HEK293 (cell line): Measurements from ENCODE around the gene SLC49A3.

Experiments used
- AEBP2 ChIP-seq: fragments of 450-650 bp; formaldehyde crosslinking; IDR thresholded peaks from 2 replicates; pipeline ENCODE4 v1.5.1; 2016; ENCODE audit warnings: missing biosample characterization, missing genetic modification characterization, borderline replicate concordance
- GLI4 ChIP-seq: fragments of 450-650 bp; formaldehyde crosslinking; IDR thresholded peaks from 2 replicates; pipeline ENCODE4 v1.5.1; 2016; ENCODE audit warnings: missing biosample characterization, missing genetic modification characterization
- GLIS2 ChIP-seq: fragments of 450-650 bp; formaldehyde crosslinking; IDR thresholded peaks from 2 replicates; pipeline ENCODE4 v1.5.1; 2016; ENCODE audit warnings: missing biosample characterization, missing genetic modification characterization
- HOXD13 ChIP-seq: sonication (generic); formaldehyde crosslinking; IDR thresholded peaks from 2 replicates; pipeline ENCODE4 v1.8.0; 2022; ENCODE audit warnings: missing genetic modification reagents, borderline replicate concordance
- KLF1 ChIP-seq: fragments of 450-650 bp; formaldehyde crosslinking; IDR thresholded peaks from 2 replicates; pipeline ENCODE4 v1.5.1; 2016; ENCODE audit warnings: missing biosample characterization, missing genetic modification characterization
- KLF8 ChIP-seq: fragments of 450-650 bp; formaldehyde crosslinking; IDR thresholded peaks from 2 replicates; pipeline ENCODE4 v1.5.1; 2016; ENCODE audit warnings: missing biosample characterization, missing genetic modification characterization
- MYNN ChIP-seq: fragments of 450-650 bp; formaldehyde crosslinking; IDR thresholded peaks from 2 replicates; pipeline ENCODE4 v1.5.1; 2016; ENCODE audit warnings: missing biosample characterization, missing genetic modification characterization, borderline replicate concordance
- SALL2 ChIP-seq: fragments of 450-650 bp; formaldehyde crosslinking; IDR thresholded peaks from 2 replicates; pipeline ENCODE4 v1.5.0; 2017; ENCODE audit warnings: missing biosample characterization, mild to moderate bottlenecking, missing genetic modification characterization, borderline replicate concordance
- SP2 ChIP-seq: fragments of 450-650 bp; formaldehyde crosslinking; IDR thresholded peaks from 2 replicates; pipeline ENCODE4 v1.5.1; 2016; ENCODE audit warnings: missing biosample characterization, missing genetic modification characterization
- SP3 ChIP-seq: fragments of 450-650 bp; formaldehyde crosslinking; IDR thresholded peaks from 2 replicates; pipeline ENCODE4 v1.5.1; 2016; ENCODE audit warnings: missing biosample characterization, missing genetic modification characterization
- WT1 ChIP-seq: fragments of 450-650 bp; formaldehyde crosslinking; IDR thresholded peaks from 2 replicates; pipeline ENCODE4 v1.5.1; 2016; ENCODE audit warnings: missing biosample characterization, missing genetic modification characterization
- YY2 ChIP-seq: fragments of 450-650 bp; formaldehyde crosslinking; IDR thresholded peaks from 2 replicates; pipeline ENCODE4 v1.5.1; 2016; ENCODE audit warnings: missing biosample characterization, missing genetic modification characterization
- ZBTB10 ChIP-seq: fragments of 450-650 bp; formaldehyde crosslinking; IDR thresholded peaks from 2 replicates; pipeline ENCODE4 v1.5.1; 2016; ENCODE audit warnings: missing biosample characterization, missing genetic modification characterization
- ZNF112 ChIP-seq: fragments of 450-650 bp; formaldehyde crosslinking; IDR thresholded peaks from 2 replicates; pipeline ENCODE4 v1.5.0; 2017; ENCODE audit warnings: missing biosample characterization, missing genetic modification characterization
- ZNF184 ChIP-seq: fragments of 450-650 bp; IDR thresholded peaks from 2 replicates; pipeline ENCODE4 v1.5.1; 2018; ENCODE audit warnings: missing biosample characterization, mild to moderate bottlenecking, missing genetic modification characterization
- ZNF19 ChIP-seq: fragments of 450-650 bp; formaldehyde crosslinking; IDR thresholded peaks from 2 replicates; pipeline ENCODE4; 2016; ENCODE audit warnings: missing biosample characterization, missing genetic modification characterization, low read depth
- ZNF221 ChIP-seq: fragments of 450-650 bp; formaldehyde crosslinking; IDR thresholded peaks from 2 replicates; pipeline ENCODE4 v1.5.1; 2017; ENCODE audit warnings: missing biosample characterization, missing genetic modification characterization, borderline replicate concordance
- ZNF266 ChIP-seq: fragments of 450-650 bp; formaldehyde crosslinking; IDR thresholded peaks from 2 replicates; pipeline ENCODE4 v1.5.1; 2016; ENCODE audit warnings: missing biosample characterization, missing genetic modification characterization, low read depth
- ZNF302 ChIP-seq: fragments of 450-650 bp; formaldehyde crosslinking; IDR thresholded peaks from 2 replicates; pipeline ENCODE4 v1.5.1; 2016; ENCODE audit warnings: missing biosample characterization, missing genetic modification characterization, low read depth
- ZNF350 ChIP-seq: fragments of 450-650 bp; formaldehyde crosslinking; IDR thresholded peaks from 2 replicates; pipeline ENCODE4 v1.5.0; 2017; ENCODE audit warnings: missing biosample characterization, mild to moderate bottlenecking, missing genetic modification characterization
- ZNF354C ChIP-seq: fragments of 450-650 bp; formaldehyde crosslinking; IDR thresholded peaks from 2 replicates; pipeline ENCODE4 v1.5.1; 2016; ENCODE audit warnings: missing biosample characterization, missing genetic modification characterization, low read depth, borderline replicate concordance
- ZNF488 ChIP-seq: fragments of 450-650 bp; formaldehyde crosslinking; IDR thresholded peaks from 2 replicates; pipeline ENCODE4 v1.5.1; 2016; ENCODE audit warnings: missing biosample characterization, missing genetic modification characterization
- ZNF501 ChIP-seq: fragments of 450-650 bp; formaldehyde crosslinking; IDR thresholded peaks from 2 replicates; pipeline ENCODE4 v1.5.1; 2016; ENCODE audit warnings: missing biosample characterization, missing genetic modification characterization
- ZNF560 ChIP-seq: fragments of 450-650 bp; formaldehyde crosslinking; IDR thresholded peaks from 2 replicates; pipeline ENCODE4 v1.5.1; 2017; ENCODE audit warnings: missing biosample characterization, missing genetic modification characterization, borderline replicate concordance
- ZNF664 ChIP-seq: fragments of 450-650 bp; formaldehyde crosslinking; IDR thresholded peaks from 2 replicates; pipeline ENCODE4 v1.5.1; 2016; ENCODE audit warnings: missing biosample characterization, missing genetic modification characterization
- ZNF670 ChIP-seq: fragments of 450-650 bp; formaldehyde crosslinking; IDR thresholded peaks from 2 replicates; pipeline ENCODE4 v1.5.1; 2016; ENCODE audit warnings: missing biosample characterization, missing genetic modification characterization, low read depth
- ZNF677 ChIP-seq: fragments of 450-650 bp; IDR thresholded peaks from 2 replicates; pipeline ENCODE4 v1.5.0; 2018; ENCODE audit warnings: missing biosample characterization, mild to moderate bottlenecking, missing genetic modification characterization, moderate library complexity
- ZNF701 ChIP-seq: fragments of 450-650 bp; formaldehyde crosslinking; IDR thresholded peaks from 2 replicates; pipeline ENCODE4 v1.5.1; 2016; ENCODE audit warnings: missing biosample characterization, missing genetic modification characterization
- ZNF776 ChIP-seq: fragments of 450-650 bp; formaldehyde crosslinking; IDR thresholded peaks from 2 replicates; pipeline ENCODE4 v1.5.0; 2017; ENCODE audit warnings: missing biosample characterization, missing genetic modification characterization, borderline replicate concordance
- ZNF777 ChIP-seq: fragments of 450-650 bp; formaldehyde crosslinking; IDR thresholded peaks from 2 replicates; pipeline ENCODE4 v1.5.1; 2017; ENCODE audit warnings: missing biosample characterization, missing genetic modification characterization, borderline replicate concordance
- ZSCAN30 ChIP-seq: fragments of 450-650 bp; IDR thresholded peaks from 2 replicates; pipeline ENCODE4 v1.5.1; 2018; ENCODE audit warnings: missing biosample characterization, mild to moderate bottlenecking, missing genetic modification characterization, moderate library complexity
- TF ChIP-seq, protein P1 (sequence below): fragments of 450-650 bp; formaldehyde crosslinking; IDR thresholded peaks from 2 replicates; pipeline ENCODE4 v1.5.1; 2016; ENCODE audit warnings: missing biosample characterization, missing genetic modification characterization
- TF ChIP-seq, protein P2 (sequence below): fragments of 450-650 bp; formaldehyde crosslinking; IDR thresholded peaks from 2 replicates; pipeline ENCODE4 v1.5.1; 2016; ENCODE audit warnings: missing biosample characterization, missing genetic modification characterization, low read depth

SLC49A3 gene

DNA sequence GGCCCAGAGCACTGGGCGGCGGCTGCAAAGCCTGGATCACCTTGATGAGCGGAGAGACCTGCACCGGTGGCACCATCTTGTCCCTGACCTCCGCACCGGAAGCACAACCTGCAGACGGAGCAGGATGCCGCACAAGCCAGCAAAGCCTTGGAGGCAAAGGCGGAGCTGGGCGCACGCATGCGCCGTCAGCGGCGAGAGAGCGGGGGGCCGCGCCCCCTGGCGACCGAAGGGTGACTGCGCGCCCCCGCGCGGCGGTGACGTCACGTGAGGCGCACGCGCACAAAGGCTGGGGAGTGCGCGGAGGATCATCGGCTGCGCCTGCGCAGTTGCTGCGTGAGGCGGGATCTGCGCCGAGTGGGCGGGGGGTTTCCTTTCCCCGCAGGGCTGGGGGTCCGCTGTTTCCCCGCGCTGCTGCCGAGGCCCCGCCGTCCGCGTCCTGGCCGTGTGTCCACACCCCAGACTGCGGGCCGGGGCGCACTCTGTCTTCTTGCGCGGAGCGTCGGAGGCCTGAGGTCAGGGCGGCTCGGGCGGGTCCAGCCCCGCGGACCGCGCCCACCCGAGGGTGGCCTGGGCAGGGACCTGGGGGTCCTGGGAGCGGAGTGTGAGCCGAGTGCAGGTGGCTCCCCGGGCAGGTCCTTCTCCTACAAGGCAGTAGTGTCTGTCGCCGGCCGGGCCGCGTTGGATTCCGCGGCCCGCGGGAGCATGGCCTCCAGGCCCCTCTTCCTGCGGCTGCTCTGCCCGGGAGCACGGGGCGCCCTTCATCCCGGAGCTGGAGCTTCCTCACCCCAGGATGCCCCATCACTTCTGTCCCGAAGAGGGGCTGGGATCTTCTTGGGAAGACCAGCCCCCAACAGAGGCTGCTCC is 14.5 kb downstream of the SLC49A3 start, which contains the start of the genes ATP5ME and MYL5 (continued):
- TF ChIP-seq GLI4 (no peak), ZNF670 (tag by site-specific recombination) (no peak), ZNF112 (tag by site-specific recombination) (no peak), ZNF777 (tag by site-specific recombination) (no peak), ZNF677 (no peak), AEBP2 (tag by site-specific recombination) (no peak), ZBTB10 (peak; percentile 59; the same call in 1 of the 2 replicates), SP3 (tag by site-specific recombination) (peak; percentile 67), KLF8 (tag by site-specific recombination) (peak; percentile 66; the same call in 1 of the 2 replicates), ZNF776 (tag by site-specific recombination) (no peak), ZSCAN30 (tag by site-specific recombination) (no peak), ZNF354C (no peak), ZNF19 (no peak), ZNF302 (no peak), ZNF501 (tag by site-specific recombination) (0 out of 2 replicates have a peak, but pooled peaks have one; percentile 56), ZNF266 (tag by site-specific recombination) (no peak), ZNF184 (tag by site-specific recombination) (no peak), ZNF560 (tag by site-specific recombination) (no peak), ZNF350 (tag by site-specific recombination) (no peak), ZNF701 (tag by site-specific recombination) (no peak), KLF1 (tag by site-specific recombination) (peak; percentile 63; the same call in 1 of the 2 replicates), HOXD13 (CRISPR knock-in tag) (no peak), ZNF488 (tag by site-specific recombination) (no peak), ZNF221 (no peak), ZNF664 (tag by site-specific recombination) (no peak), MYNN (tag by site-specific recombination) (no peak), YY2 (tag by site-specific recombination) (peak; percentile 72), GLIS2 (peak; percentile 98), SALL2 (tag by site-specific recombination) (no peak), SP2 (tag by site-specific recombination) (peak; percentile 76), WT1 (tag by site-specific recombination) (no peak)
- TF ChIP-seq, protein P1, sequence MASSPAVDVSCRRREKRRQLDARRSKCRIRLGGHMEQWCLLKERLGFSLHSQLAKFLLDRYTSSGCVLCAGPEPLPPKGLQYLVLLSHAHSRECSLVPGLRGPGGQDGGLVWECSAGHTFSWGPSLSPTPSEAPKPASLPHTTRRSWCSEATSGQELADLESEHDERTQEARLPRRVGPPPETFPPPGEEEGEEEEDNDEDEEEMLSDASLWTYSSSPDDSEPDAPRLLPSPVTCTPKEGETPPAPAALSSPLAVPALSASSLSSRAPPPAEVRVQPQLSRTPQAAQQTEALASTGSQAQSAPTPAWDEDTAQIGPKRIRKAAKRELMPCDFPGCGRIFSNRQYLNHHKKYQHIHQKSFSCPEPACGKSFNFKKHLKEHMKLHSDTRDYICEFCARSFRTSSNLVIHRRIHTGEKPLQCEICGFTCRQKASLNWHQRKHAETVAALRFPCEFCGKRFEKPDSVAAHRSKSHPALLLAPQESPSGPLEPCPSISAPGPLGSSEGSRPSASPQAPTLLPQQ (tag by site-specific recombination): no peak
- TF ChIP-seq, protein P2, sequence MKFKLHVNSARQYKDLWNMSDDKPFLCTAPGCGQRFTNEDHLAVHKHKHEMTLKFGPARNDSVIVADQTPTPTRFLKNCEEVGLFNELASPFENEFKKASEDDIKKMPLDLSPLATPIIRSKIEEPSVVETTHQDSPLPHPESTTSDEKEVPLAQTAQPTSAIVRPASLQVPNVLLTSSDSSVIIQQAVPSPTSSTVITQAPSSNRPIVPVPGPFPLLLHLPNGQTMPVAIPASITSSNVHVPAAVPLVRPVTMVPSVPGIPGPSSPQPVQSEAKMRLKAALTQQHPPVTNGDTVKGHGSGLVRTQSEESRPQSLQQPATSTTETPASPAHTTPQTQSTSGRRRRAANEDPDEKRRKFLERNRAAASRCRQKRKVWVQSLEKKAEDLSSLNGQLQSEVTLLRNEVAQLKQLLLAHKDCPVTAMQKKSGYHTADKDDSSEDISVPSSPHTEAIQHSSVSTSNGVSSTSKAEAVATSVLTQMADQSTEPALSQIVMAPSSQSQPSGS (tag by site-specific recombination): peak; percentile 97
